Measurements from ENCODE around the gene ZNF385B.

- TF ChIP-seq, protein P1, sequence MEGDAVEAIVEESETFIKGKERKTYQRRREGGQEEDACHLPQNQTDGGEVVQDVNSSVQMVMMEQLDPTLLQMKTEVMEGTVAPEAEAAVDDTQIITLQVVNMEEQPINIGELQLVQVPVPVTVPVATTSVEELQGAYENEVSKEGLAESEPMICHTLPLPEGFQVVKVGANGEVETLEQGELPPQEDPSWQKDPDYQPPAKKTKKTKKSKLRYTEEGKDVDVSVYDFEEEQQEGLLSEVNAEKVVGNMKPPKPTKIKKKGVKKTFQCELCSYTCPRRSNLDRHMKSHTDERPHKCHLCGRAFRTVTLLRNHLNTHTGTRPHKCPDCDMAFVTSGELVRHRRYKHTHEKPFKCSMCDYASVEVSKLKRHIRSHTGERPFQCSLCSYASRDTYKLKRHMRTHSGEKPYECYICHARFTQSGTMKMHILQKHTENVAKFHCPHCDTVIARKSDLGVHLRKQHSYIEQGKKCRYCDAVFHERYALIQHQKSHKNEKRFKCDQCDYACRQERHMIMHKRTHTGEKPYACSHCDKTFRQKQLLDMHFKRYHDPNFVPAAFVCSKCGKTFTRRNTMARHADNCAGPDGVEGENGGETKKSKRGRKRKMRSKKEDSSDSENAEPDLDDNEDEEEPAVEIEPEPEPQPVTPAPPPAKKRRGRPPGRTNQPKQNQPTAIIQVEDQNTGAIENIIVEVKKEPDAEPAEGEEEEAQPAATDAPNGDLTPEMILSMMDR (optimal IDR thresholded peaks at IDR 0.05 in 1 of 3, IDR thresholded peaks at IDR 0.05 in 1 of 3, conservative IDR thresholded peaks at IDR 0.05 in 1 of 3; ENCODE audit: extremely low read depth in 1 of 3, insufficient read depth in 2 of 3, low read length in 3 of 3), result no peak
- TF ChIP-seq EZH2 (IDR thresholded peaks at IDR 0.05; ENCODE audit: low read length), result no peak
These were observed 971 bp downstream of the ZNF385B start for GRCh38 chr2:179860255-179861026.
